OCI-LY3 (cell line): ENCODE measurements around the gene GGCX.
A peak's percentile ranks its signal among the peaks of the same experiment; 100 is the strongest.

Experiments
- H2AFZ ChIP-seq: fragments of 200-600, 300-600 bp; shearing (Covaris generic); 2 replicates; pipeline ENCODE4 v1.6.0; 2014; ENCODE audit warnings: antibody characterized with exemption, low read depth, low read length
- H3K27ac ChIP-seq: fragments of 200-600, 300-600 bp; sonication (generic); 2 replicates; pipeline ENCODE4 v1.5.1; 2014; ENCODE audit warnings: mild to moderate bottlenecking, low read length, moderate library complexity, mixed read lengths
- H3K27me3 ChIP-seq: fragments of 200-600, 300-600 bp; sonication (generic); 2 replicates; pipeline ENCODE4 v1.6.1; 2014; ENCODE audit warnings: low read depth, low read length, mixed read lengths
- H3K36me3 ChIP-seq: fragments of 200-600, 300-600 bp; sonication (generic); replicated peaks from 2 replicates; pipeline ENCODE3; 2014; ENCODE audit warnings: low read depth, low read length, mixed read lengths
- H3K4me1 ChIP-seq: fragments of 300-600, 200-600 bp; sonication (generic); 2 replicates; pipeline ENCODE4 v1.6.1; 2014; ENCODE audit warnings: low read length, mixed read lengths
- H3K4me2 ChIP-seq: fragments of 200-600, 300-600 bp; sonication (generic); 2 replicates; pipeline ENCODE4 v1.6.1; 2014; ENCODE audit warnings: low read length, mixed read lengths
- H3K4me3 ChIP-seq: fragments of 300-600, 200-600 bp; sonication (generic); 2 replicates; pipeline ENCODE4 v1.5.1; 2014; ENCODE audit warnings: antibody characterized with exemption, mild to moderate bottlenecking, low read length, moderate library complexity
- H3K79me2 ChIP-seq: fragments of 300-600, 200-600 bp; shearing (Covaris generic); 2 replicates; pipeline ENCODE4 v1.6.1; 2014; ENCODE audit warnings: mild to moderate bottlenecking, low read length, mixed read lengths
- H3K9ac ChIP-seq: fragments of 300-600, 200-600 bp; shearing (Covaris generic); 2 replicates; pipeline ENCODE4 v1.6.0; 2014; ENCODE audit warnings: mild to moderate bottlenecking, low read length, moderate library complexity
- H3K9me3 ChIP-seq: fragments of 200-600, 300-600 bp; shearing (Covaris generic); 2 replicates; pipeline ENCODE4 v1.6.1; 2014; ENCODE audit warnings: low read length, mixed read lengths; ENCODE audit not compliant: insufficient read depth
- H4K20me1 ChIP-seq: fragments of 200-600, 300-600 bp; sonication (generic); 2 replicates; pipeline ENCODE4 v1.6.1; 2016; ENCODE audit warnings: low read length, mixed read lengths; ENCODE audit not compliant: insufficient read depth
- EZH2phosphoT487 ChIP-seq: fragments of 200-600 bp; shearing (Covaris generic); IDR thresholded peaks from 2 replicates; pipeline ENCODE4 v1.6.1; 2018; ENCODE audit warnings: antibody characterized with exemption, mixed run types, low read depth
- TF ChIP-seq, protein P1 (sequence below): fragments of 200-600, 300-600 bp; sonication (generic); IDR thresholded peaks from 2 replicates; pipeline ENCODE4 v1.5.1; 2014; ENCODE audit warnings: antibody characterized with exemption, low read length, low read depth

Gene GGCX

DNA sequence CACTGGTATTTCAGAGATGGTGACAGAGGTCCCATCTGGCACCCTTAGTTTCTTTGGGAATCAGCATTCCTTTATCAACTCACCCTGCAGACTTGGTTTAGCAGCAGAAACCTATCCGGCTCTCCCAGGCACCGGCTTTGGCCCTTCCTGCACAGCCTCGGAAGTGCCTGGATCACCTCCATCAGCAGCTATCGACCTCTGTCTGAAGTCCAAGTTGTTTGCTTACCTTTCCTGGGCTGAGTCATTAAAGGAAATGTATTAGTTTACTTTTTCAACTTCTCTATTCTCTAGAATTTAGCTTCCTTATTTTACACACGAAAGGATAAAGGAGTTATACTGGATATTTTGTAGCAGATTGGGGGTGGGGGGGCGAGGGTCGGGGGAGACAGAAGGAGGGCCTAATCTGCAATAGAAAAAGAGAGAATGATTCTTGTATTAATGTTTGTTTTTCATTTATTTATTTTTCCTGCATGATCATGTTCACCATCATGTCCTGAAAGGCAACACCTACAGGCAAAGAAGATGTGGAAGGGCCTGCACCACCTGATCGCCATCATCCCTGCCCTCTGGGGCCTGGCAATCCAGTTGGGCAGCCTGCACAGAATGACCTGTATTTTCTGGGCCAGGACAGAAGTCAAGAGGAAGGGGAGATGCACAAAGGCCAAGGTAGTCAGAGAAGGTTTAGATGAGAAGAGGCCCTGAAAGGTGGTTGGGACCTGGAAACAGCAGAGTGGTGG, 44.5 kb downstream of the GGCX start:
- H2AFZ ChIP-seq: no peak overlapping the region
- H3K4me2 ChIP-seq: peak overlapping the region; percentile 30; the same call in 1 of the 2 replicates
- no peak overlapping the region for H3K4me3 ChIP-seq
- no peaks in the 10 kb centered on the region for H3K79me2 ChIP-seq
- H3K36me3 ChIP-seq: no peaks in the 10 kb centered on the region
- H3K9me3 ChIP-seq: no peaks in the 10 kb centered on the region
- TF ChIP-seq EZH2phosphoT487: no peak
- TF ChIP-seq, protein P1, sequence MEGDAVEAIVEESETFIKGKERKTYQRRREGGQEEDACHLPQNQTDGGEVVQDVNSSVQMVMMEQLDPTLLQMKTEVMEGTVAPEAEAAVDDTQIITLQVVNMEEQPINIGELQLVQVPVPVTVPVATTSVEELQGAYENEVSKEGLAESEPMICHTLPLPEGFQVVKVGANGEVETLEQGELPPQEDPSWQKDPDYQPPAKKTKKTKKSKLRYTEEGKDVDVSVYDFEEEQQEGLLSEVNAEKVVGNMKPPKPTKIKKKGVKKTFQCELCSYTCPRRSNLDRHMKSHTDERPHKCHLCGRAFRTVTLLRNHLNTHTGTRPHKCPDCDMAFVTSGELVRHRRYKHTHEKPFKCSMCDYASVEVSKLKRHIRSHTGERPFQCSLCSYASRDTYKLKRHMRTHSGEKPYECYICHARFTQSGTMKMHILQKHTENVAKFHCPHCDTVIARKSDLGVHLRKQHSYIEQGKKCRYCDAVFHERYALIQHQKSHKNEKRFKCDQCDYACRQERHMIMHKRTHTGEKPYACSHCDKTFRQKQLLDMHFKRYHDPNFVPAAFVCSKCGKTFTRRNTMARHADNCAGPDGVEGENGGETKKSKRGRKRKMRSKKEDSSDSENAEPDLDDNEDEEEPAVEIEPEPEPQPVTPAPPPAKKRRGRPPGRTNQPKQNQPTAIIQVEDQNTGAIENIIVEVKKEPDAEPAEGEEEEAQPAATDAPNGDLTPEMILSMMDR: no peak
- no peak overlapping the region for H3K27ac ChIP-seq
- H4K20me1 ChIP-seq: no peaks in the 10 kb centered on the region
- no peaks in the 10 kb centered on the region for H3K27me3 ChIP-seq
- peaks cover 11% of the 10 kb centered on the region for H3K4me1 ChIP-seq
- H3K9ac ChIP-seq: no peak overlapping the region

DNA sequence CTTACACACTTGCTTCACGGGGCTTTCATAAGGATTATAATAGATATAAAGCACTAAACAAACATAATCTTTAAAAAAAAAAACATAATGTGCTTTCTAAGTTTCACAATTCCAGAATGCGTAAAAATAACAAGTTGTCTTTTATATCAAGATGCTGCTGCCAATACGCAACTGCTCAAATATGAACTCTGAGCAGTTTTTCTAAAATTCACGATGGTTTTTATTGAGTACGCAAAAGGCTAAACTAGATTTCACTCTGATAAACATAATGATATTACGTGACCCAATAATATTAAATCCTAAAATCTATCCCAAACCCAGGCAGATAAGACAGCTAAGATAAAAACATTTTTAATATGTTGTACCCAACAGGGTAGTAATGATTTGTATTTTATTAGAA, 47.0 kb downstream of the GGCX start:
- Histone ChIP-seq H3K4me1 (peaks cover 22% of the 10 kb centered on the region), H3K27ac (no peak overlapping the region), H3K4me3 (no peak overlapping the region), H3K27me3 (no peaks in the 10 kb centered on the region), H3K36me3 (no peaks in the 10 kb centered on the region), H4K20me1 (no peaks in the 10 kb centered on the region), H3K9ac (no peak overlapping the region), H3K79me2 (no peaks in the 10 kb centered on the region), H3K4me2 (no peak overlapping the region), H3K9me3 (no peaks in the 10 kb centered on the region), H2AFZ (no peak overlapping the region)
- TF ChIP-seq EZH2phosphoT487: no peak
- TF ChIP-seq, protein P1: no peak

GRCh38 chr2:85511008-85511811, 50.1 kb downstream of the GGCX start:
- TF ChIP-seq, protein P1: no peak
- TF ChIP-seq EZH2phosphoT487: no peak
- H3K27ac ChIP-seq: no peak overlapping the region
- no peak overlapping the region for H3K4me3 ChIP-seq
- no peaks in the 10 kb centered on the region for H4K20me1 ChIP-seq
- no peaks in the 10 kb centered on the region for H3K9me3 ChIP-seq
- H3K4me1 ChIP-seq: peaks cover 12% of the 10 kb centered on the region
- no peak overlapping the region for H3K4me2 ChIP-seq
- no peaks in the 10 kb centered on the region for H3K79me2 ChIP-seq
- no peak overlapping the region for H3K9ac ChIP-seq
- no peaks in the 10 kb centered on the region for H3K27me3 ChIP-seq
- H2AFZ ChIP-seq: no peak overlapping the region
- no peaks in the 10 kb centered on the region for H3K36me3 ChIP-seq

- no peaks in the 10 kb centered on the region for H3K9me3 ChIP-seq
- H3K79me2 ChIP-seq: no peaks in the 10 kb centered on the region
- H3K36me3 ChIP-seq: no peaks in the 10 kb centered on the region
- no peak overlapping the region for H3K9ac ChIP-seq
- H2AFZ ChIP-seq: no peak overlapping the region
- H3K27ac ChIP-seq: no peak overlapping the region
- TF ChIP-seq, protein P1: no peak
- no peak for TF ChIP-seq EZH2phosphoT487
- no peak overlapping the region for H3K4me2 ChIP-seq
- peaks cover 11% of the 10 kb centered on the region for H3K4me1 ChIP-seq
- H3K4me3 ChIP-seq: no peak overlapping the region
- no peaks in the 10 kb centered on the region for H3K27me3 ChIP-seq
- no peaks in the 10 kb centered on the region for H4K20me1 ChIP-seq
Observed at GRCh38 chr2:85506768-85507181, 54.5 kb downstream of the GGCX start.
